HG03558 (cell line): ENCODE results near the gene EXOC3L2.

ENCODE experiments used
- ATAC-seq: cut with Tn5 transposase; IDR thresholded peaks from one replicate; pipeline ENCODE4 v1.9.1; 2021; ENCODE audit warnings: moderate number of reproducible peaks; ENCODE audit not compliant: unreplicated experiment; ENCODE audit errors: extremely low read depth

EXOC3L2 gene

GRCh38 chr19:45186509-45187334, 58.5 kb downstream of the EXOC3L2 start:
- ATAC-seq = no peak

DNA sequence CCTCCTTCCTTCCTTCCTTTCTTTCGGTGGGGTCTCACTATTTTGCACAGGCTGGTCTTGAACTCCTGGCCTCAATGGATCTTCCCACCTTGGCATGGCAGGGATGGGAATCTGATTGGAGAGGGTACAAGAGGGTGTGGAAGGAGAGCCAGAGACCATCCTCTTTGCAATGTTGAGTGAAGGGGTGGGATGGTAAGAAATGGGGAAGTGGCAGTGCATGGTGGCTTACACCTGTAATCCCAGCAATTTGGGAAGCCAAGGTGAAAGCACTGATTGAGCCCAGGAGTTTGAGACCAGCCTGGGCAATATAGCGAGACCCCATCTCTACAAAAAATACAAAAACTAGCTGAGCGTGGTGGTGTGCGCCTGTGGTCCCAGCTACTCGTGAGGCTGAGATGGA, 61.1 kb downstream of the EXOC3L2 start:
- ATAC-seq = no peak

- ATAC-seq = no peak
These were observed 62.4 kb downstream of the EXOC3L2 start for GRCh38 chr19:45182758-45183157.

- ATAC-seq = no peak
These were observed 64.3 kb downstream of the EXOC3L2 start for GRCh38 chr19:45180936-45181335.

DNA sequence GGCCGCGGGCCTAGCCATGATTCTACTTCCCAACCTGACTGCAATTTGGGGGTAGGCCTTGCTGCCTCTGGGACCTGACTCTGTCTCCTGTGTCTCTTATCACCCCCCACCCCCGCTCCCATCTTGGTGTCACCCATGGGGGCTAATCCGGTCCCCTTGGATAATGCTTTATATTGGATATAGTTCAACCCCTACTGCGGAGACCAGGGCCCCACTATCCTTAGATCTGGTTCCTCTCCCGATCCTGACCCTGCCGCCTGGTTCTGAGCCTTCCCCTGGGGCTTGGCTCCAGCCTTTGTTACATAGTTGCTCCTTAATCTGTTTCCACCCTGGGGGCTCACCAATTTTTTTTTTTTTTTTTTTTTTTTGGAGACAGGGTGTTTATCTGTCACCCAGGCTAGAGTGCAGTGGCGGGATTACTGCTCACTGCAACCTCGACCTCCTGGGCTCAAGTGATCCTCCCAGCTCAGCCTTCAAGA, 65.3 kb downstream of the EXOC3L2 start:
- no peak for ATAC-seq

GRCh38 chr19:45179072-45179891, 65.9 kb downstream of the EXOC3L2 start:
- ATAC-seq = no peak

DNA sequence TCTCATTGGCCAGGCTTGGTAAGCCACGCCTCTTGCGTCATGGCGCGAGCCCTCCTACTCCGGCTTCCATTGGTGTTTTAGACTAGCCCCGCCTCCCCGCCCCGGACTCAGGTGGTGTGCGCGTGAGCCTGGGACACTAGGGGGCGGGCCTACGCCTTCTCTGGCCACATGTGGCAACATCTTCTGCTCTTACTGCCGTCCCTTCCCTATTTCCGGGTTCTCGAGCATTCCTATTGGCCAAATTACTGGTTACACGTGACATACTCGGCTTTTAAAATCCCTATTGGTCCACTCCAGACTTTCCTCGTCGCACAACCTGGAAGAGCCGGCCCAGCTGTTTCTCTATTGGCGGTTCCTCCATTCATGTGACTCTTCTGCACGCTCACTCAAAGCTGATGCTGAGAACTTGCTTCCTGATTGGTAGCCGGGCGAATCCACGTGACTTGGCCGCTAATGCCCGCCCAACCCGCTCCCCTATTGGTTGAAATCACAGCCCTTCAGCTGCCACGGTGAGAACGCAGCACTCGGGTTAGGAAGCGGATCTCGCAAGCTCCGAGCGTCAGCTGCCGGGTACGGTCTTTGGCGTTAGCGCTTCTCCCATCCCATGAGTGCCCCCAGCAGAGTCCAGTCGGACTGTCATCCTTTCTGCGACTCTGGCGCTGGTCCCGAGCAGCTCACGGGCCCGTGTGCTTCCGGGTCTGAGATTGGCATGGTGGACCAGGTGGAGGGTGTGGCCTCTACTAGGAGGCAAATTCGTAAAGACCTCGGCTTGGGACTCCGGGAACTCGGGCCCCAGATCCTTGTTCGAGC, 66.7 kb downstream of the EXOC3L2 start, which contains the start of gene BLOC1S3:
Gene BLOC1S3, plus strand, starts transcription at position 523 of the 810 bp plus-strand sequence. CDS start 513 bp downstream, outside the sequence.
- ATAC-seq = peak; percentile 64

DNA sequence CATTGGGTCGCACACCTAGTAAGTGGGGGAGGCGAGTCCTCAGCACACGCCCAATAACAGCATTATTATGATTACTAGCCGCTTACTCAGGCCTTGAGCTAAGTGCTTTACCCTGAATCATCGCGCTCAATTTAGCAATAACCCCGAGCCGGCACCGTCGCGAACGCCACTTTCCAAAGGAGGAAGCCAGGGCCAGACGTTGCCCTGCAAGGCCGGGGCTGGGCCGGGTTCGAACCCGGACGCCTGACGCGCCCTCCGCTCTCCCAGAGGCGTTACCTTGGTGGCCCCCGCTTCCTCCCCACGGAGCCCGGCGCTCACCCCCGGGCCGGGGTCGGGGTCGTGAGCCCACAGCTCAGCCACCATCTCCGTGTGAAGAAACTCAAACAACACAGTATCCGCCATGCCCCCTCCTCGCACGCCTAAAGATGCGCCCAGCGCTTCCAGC, 67.4 kb downstream of the EXOC3L2 start, which contains the start of gene TRAPPC6A:
Gene TRAPPC6A, minus strand, starts transcription at position 421 of the 445 bp plus-strand sequence. Its CDS starts 19 bp downstream, at position 402.
- no peak for ATAC-seq

DNA sequence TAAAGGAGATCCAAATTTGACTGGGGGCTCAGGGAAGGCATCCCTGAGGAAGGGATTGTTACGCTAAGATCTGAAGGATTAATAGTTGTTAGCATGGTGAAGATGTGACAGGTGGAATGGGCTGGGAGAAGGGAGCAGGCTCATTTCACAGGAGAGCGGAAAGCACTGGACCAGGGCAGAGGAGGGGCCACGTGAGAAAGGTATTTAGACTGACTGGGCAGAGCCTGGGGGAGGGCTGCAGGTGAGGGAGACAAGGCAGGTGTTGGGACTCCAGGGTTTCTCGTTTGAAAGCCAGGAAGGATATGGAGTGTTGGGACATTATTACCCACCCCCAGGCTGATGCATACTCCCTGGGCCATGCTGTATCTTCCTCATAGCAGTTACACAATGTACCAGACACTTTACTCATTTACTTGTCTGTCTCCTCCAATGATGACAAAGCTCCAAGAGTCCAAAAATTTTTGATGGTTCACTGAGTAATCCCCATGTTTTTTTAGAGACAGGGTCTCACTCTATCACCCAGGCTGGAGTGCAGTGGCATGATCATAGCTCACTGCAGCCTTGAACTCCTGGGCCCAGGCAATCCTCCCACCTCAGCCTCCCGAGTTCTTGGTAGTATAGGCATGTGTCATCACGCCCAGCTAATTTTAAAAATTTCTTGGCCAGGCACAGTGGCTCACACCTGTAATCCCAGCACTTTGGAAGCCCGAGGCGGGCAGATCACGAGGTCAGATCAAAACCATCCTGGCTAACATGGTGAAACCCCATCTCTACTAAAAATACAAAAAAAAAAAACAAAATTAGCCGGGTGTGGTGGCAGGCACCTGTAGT, 69.5 kb downstream of the EXOC3L2 start:
- ATAC-seq = no peak

GRCh38 chr19:45173816-45174215, 71.4 kb downstream of the EXOC3L2 start:
- no peak for ATAC-seq

DNA sequence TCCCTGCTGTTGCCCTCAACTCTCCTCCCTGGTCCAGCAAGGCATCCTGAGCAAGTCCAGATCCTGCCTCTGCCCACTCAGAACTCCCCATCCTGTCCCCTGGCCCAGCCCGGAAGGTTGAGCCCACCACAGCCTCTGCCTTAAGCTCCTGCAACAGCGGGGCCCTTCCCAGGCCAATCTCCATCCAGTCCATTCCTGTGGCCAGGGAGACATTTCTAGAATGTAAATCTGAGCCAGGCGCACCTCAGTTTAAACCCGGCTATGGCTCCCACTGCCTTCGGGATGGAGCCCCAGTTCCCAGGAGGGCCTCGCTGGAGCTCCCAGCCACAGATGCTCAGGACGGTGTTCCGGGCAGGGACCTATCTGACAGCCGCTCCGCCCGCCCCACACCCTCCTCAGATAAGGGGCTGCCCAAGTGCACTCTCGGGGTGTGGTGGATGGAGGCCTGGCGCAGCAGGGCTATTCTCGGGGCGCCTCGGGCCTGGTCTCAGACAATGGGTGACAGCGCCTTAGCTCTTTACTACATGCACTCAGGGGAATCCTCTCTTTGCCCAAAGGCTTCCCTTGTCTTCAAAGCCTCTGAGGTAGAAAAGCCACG, 72.5 kb downstream of the EXOC3L2 start:
- no peak for ATAC-seq

- no peak for ATAC-seq
These were observed 73.0 kb downstream of the EXOC3L2 start for GRCh38 chr19:45172173-45172572.

GRCh38 chr19:45171211-45171623, 74.0 kb downstream of the EXOC3L2 start:
- no peak for ATAC-seq

GRCh38 chr19:45170146-45171106, 74.8 kb downstream of the EXOC3L2 start:
- no peak for ATAC-seq

DNA sequence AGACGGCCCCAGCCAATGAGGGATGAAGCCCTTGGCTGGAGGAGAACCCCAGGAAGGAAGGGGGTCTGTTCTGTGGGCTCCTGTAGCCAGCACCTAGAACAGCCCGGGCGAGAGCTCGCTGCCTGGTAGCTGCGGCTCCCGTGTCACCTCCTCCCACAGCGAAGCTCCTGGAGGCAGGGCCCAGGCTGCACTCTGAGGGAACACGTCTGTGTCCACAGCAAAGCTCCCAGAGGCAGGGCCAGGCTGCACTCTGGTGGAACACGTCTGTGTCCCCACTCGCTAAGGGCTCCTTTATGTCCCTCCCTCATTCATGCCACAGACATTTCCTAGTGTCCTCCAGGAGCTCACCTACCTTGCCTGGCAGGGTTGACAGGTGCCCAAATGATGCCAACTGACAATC, 75.6 kb downstream of the EXOC3L2 start:
- no peak for ATAC-seq

DNA sequence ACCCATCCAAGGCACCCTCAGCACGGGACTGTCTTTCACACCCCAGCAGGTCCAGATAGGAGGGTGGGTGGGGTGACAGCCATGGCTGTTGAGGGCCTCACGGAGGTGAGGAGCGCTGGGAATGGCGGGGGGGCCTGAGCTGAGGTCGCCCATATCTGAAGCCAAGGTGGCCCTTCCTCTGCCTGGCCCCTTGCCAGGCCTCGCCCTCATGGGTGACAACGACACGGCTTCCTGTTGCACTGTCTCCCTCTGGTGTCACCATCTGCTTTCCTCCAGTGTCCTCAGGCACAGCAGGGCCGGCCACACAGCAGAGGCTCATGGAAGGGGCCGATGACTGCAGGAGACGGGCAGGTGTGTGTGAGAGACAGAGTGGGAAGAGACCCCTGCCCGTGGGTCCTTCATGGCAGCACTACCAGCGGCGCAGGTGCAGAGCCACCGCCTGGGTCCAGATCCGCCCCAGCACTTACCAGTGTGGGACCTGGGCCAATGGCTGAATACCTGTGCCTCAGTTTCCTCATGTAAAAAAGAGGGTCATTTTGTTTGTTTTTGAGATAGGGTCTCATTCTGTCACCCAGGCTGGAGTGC, 76.3 kb downstream of the EXOC3L2 start:
- ATAC-seq = no peak

DNA sequence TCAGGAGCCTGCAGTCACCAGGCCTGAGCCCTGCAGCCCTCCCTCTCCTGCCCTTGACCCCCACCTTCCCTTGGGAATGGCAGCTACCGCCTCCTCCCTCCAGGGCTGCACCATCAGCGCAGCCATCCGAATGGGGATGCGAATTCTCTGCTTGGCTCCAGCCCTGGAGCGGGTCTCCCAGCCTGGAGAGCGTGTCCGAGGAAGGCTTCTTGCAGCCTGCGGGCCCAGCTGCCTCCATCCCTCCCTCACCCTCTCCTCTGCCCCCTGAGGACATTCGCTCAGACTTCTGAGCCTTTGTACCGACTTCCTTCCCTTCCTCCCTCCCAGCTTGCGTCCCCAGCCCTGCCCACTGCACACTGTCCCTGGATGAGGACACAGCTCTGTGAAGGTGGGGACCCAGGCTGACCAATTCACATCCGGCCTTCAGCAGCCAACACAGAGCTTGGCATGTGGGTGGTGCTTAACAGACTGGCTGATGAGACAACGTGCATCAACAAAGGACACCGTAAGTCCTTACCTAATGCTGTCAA, 78.4 kb downstream of the EXOC3L2 start:
- ATAC-seq = no peak
